AG04449 (cell line): ENCODE data around the gene LRRC59.

Experiments
- CTCF ChIA-PET: fragments of 350-600 bp; formaldehyde crosslinking; extraction: SDS; loops from one replicate; lab custom pipeline; 2021; ENCODE audit warnings: antibody characterized with exemption; lab: Yijun Ruan, JAX
- POLR2A ChIA-PET: fragments of 400-600, 350-600 bp; formaldehyde crosslinking; extraction: SDS; loops from one replicate; lab custom pipeline; 2020; ENCODE audit warnings: antibody characterized with exemption, inconsistent platforms; lab: Yijun Ruan, JAX
- DNase-seq: peaks from one replicate; pipeline ENCODE4 v3.0.0-alpha.2; 2010; ENCODE audit warnings: low read depth, low spot score
- H3K4me3 ChIP-seq: 2 replicates; pipeline ENCODE4 v1.5.1; 2011; ENCODE audit warnings: low read depth, mild to moderate bottlenecking, control low read depth, low read length
- CTCF ChIP-seq: IDR thresholded peaks from one replicate; pipeline ENCODE4 v1.5.1; 2011; ENCODE audit warnings: mild to moderate bottlenecking, moderate library complexity, low read length, control low read depth, inconsistent platforms; ENCODE audit not compliant: insufficient read depth; ENCODE audit errors: missing control alignments

LRRC59 gene

GRCh38 chr17:50356418-50356817, 40.9 kb downstream of the LRRC59 start:
- no peak for DNase-seq
- CTCF ChIA-PET = interaction anchor here (1.2 to 1.3 kb wide), 2 partner anchors 8 to 244 kb away, joined by 3 to 4 read pairs; no protein-coding TSS in a partner anchor
- H3K4me3 ChIP-seq = no peak overlapping the region
- POLR2A ChIA-PET = no interaction called here
- TF ChIP-seq CTCF = no peak

- no peak for DNase-seq
- no peak for TF ChIP-seq CTCF
- H3K4me3 ChIP-seq = no peak overlapping the region
- ChIA-PET CTCF (interaction anchor here (1.0 to 1.3 kb wide), 3 partner anchors 9 to 244 kb away, joined by 3 to 4 read pairs (median 3); no protein-coding TSS in a partner anchor), POLR2A (no interaction called here)
Observed at GRCh38 chr17:50355701-50356341, 41.5 kb downstream of the LRRC59 start.

- no peak for DNase-seq
- CTCF ChIA-PET = interaction anchor here (1.0 to 1.3 kb wide), 4 partner anchors 11 to 243 kb away, joined by 3 read pairs; no protein-coding TSS in a partner anchor
- no peak for TF ChIP-seq CTCF
- POLR2A ChIA-PET = no interaction called here
- no peak overlapping the region for H3K4me3 ChIP-seq
Observed at GRCh38 chr17:50355336-50355700, 42.0 kb downstream of the LRRC59 start.

- H3K4me3 ChIP-seq = no peak overlapping the region
- ChIA-PET CTCF (interaction anchor here (1.0 to 1.4 kb wide), 3 partner anchors 8 to 193 kb away, joined by 3 to 9 read pairs (median 3); no protein-coding TSS in a partner anchor), POLR2A (no interaction called here)
- no peak for DNase-seq
- TF ChIP-seq CTCF = no peak
Observed at GRCh38 chr17:50354776-50355175, 42.5 kb downstream of the LRRC59 start.

GRCh38 chr17:50354198-50354597, 43.1 kb downstream of the LRRC59 start:
- no peak for TF ChIP-seq CTCF

GRCh38 chr17:50353600-50354195, 43.6 kb downstream of the LRRC59 start:
- no peak for DNase-seq
- ChIA-PET POLR2A (no interaction called here), CTCF (interaction anchor here (1.4 kb wide), 1 partner anchor 9 kb away, joined by 9 read pairs; no protein-coding TSS in a partner anchor)
- no peak for TF ChIP-seq CTCF
- no peak overlapping the region for H3K4me3 ChIP-seq

More at GRCh38 chr17:50354198-50354597, 43.1 kb downstream of the LRRC59 start:
- ChIA-PET POLR2A (no interaction called here), CTCF (interaction anchor here (1.0 to 1.4 kb wide), 3 partner anchors 8 to 192 kb away, joined by 3 to 9 read pairs (median 3); no protein-coding TSS in a partner anchor)
- DNase-seq = no peak
- no peak overlapping the region for H3K4me3 ChIP-seq
